Hepatocyte (in vitro differentiated cells): ENCODE results near the gene LCN9. TPM values are rescaled to one million over a fixed set of nuclear protein-coding genes. Genes with fewer than 3 reads are reported as not detected.
A peak's percentile ranks its signal among the peaks of the same experiment; 100 is the strongest.

Experiments used
- DNase-seq: peaks from one replicate; pipeline ENCODE4 v3.0.0-alpha.2; 2016; ENCODE audit warnings: low spot score
- H2AFZ ChIP-seq: fragments of 200-600 bp; sonication (generic); 2 replicates; pipeline ENCODE4 v1.6.0; 2016; ENCODE audit warnings: antibody characterized with exemption, mild to moderate bottlenecking
- H3K27ac ChIP-seq: fragments of 200-600 bp; sonication (generic); 2 replicates; pipeline ENCODE4 v1.5.1; 2016; ENCODE audit warnings: mild to moderate bottlenecking
- H3K27me3 ChIP-seq: fragments of 200-600 bp; sonication (generic); 2 replicates; pipeline ENCODE4 v1.6.1; 2016
- H3K36me3 ChIP-seq: fragments of 200-600 bp; sonication (generic); replicated peaks from 2 replicates; pipeline ENCODE4 v1.5.1; 2016; ENCODE audit warnings: low read depth; ENCODE audit not compliant: insufficient read depth
- H3K4me1 ChIP-seq: fragments of 200-600 bp; sonication (generic); 2 replicates; pipeline ENCODE4 v1.5.1; 2016; ENCODE audit warnings: mild to moderate bottlenecking, moderate library complexity; ENCODE audit not compliant: insufficient read depth
- H3K4me2 ChIP-seq: fragments of 200-600 bp; sonication (generic); 2 replicates; pipeline ENCODE4 v1.6.0; 2016
- H3K4me3 ChIP-seq: fragments of 200-600 bp; sonication (generic); 2 replicates; pipeline ENCODE4 v1.5.1; 2016; ENCODE audit warnings: mild to moderate bottlenecking
- H3K79me2 ChIP-seq: fragments of 200-600 bp; sonication (generic); 2 replicates; pipeline ENCODE4 v1.6.0; 2017; ENCODE audit warnings: mild to moderate bottlenecking
- H3K9me2 ChIP-seq: fragments of 200-600 bp; sonication (generic); replicated peaks from 2 replicates; pipeline ENCODE4 v1.6.0; 2017; ENCODE audit warnings: mild to moderate bottlenecking; ENCODE audit not compliant: insufficient read depth
- H3K9me3 ChIP-seq: fragments of 200-600 bp; sonication (generic); 2 replicates; pipeline ENCODE4 v1.5.1; 2016; ENCODE audit warnings: low read depth, mild to moderate bottlenecking
- H4K20me1 ChIP-seq: fragments of 200-600 bp; sonication (generic); 2 replicates; pipeline ENCODE4 v1.6.0; 2016; ENCODE audit warnings: mild to moderate bottlenecking; ENCODE audit not compliant: insufficient read depth, poor library complexity, severe bottlenecking
- EZH2 ChIP-seq: fragments of 200-600 bp; sonication (generic); IDR thresholded peaks from 2 replicates; pipeline ENCODE4 v1.6.1; 2016; ENCODE audit warnings: antibody characterized with exemption, mild to moderate bottlenecking, borderline replicate concordance
- EZH2phosphoT487 ChIP-seq: fragments of 200-600 bp; sonication (generic); IDR thresholded peaks from one replicate; pipeline ENCODE4 v1.6.1; 2018; ENCODE audit warnings: antibody characterized with exemption, mild to moderate bottlenecking, low read depth, moderate library complexity; ENCODE audit not compliant: unreplicated experiment, severe bottlenecking
- WGBS: methylation state at CpG from one replicate; pipeline ENCODE4 v1.1.6; 2016; ENCODE audit warnings: low lambda C conversion rate; ENCODE audit errors: missing lambda C conversion rate; 5-methylcytosine and 5-hydroxymethylcytosine counted together
- polyA plus RNA-seq: library from polyadenylated mRNA; unstranded; fragments of >200 nt; fragmentation: Nextera tagmentation; extraction: Ambion mirVana; gene quantifications from 2 replicates; pipeline ENCODE4 v1.2.1, GENCODE V29; 2016
- total RNA-seq: library from RNA; depleted of rRNA; stranded (reverse); fragments of >200 nt; gene quantifications from 2 replicates; pipeline ENCODE4 v1.2.3, GENCODE V29; 2014
- TF ChIP-seq, protein P1 (sequence below): fragments of 200-600 bp; sonication (generic); IDR thresholded peaks from 2 replicates; pipeline ENCODE4 v1.5.1; 2016; ENCODE audit warnings: antibody characterized with exemption, mild to moderate bottlenecking; ENCODE audit not compliant: poor library complexity

LCN9 gene
- total and polyA plus RNA-seq, 2 experiments from 2014 or later: 2.6 to 13.4 TPM

DNA sequence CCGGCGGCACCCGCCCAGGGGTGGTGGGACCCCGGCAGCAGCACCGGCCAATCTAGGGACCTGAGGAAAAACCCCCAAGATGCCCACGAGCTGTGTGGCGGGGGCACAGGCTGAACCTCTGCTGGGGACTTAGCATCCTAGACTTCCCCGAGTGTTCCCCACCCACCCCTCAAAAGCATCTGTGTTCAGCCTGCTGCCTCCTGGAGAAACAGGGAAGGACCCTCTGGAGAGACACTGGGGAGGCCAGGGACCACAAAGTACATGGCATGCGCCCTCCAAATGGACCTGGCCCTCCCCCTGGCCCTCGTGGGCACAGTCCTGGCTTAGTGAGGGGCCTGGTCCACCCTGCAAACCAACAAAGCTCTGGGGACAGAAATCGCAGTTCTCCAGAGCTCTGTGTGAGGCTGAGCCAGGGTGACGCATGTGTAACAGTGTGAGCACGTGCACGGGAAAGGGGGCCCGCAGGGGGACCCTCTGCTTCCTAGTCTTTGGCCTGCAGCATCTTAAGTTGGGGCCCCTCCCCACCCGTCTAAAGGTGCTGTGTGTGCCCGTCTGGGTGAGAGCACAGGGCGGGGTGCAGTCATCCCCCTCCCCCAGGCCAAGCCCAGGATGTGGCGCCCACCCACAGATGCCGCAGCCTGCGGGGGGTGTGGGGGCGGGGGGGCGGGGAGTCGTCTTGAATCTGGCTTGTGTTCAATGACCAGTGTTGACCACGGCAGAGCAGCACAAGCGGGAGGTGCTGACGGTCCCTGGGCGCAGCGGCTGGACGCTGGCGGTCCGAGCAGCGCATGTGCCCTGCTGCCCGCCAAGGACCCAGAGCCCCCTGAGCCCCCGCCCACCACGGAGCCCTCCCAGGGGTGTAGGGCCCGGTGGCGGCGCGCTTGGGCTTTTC lies 38.2 kb downstream of the LCN9 start:
- no peak for TF ChIP-seq EZH2
- TF ChIP-seq, protein P1, sequence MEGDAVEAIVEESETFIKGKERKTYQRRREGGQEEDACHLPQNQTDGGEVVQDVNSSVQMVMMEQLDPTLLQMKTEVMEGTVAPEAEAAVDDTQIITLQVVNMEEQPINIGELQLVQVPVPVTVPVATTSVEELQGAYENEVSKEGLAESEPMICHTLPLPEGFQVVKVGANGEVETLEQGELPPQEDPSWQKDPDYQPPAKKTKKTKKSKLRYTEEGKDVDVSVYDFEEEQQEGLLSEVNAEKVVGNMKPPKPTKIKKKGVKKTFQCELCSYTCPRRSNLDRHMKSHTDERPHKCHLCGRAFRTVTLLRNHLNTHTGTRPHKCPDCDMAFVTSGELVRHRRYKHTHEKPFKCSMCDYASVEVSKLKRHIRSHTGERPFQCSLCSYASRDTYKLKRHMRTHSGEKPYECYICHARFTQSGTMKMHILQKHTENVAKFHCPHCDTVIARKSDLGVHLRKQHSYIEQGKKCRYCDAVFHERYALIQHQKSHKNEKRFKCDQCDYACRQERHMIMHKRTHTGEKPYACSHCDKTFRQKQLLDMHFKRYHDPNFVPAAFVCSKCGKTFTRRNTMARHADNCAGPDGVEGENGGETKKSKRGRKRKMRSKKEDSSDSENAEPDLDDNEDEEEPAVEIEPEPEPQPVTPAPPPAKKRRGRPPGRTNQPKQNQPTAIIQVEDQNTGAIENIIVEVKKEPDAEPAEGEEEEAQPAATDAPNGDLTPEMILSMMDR: no peak
- no peak for TF ChIP-seq EZH2phosphoT487
- no peaks in the 10 kb centered on the region for H3K9me3 ChIP-seq
- no peaks in the 10 kb centered on the region for H4K20me1 ChIP-seq
- H3K27ac ChIP-seq: no peak overlapping the region
- peak; percentile 28 for DNase-seq
- H3K36me3 ChIP-seq: no peaks in the 10 kb centered on the region
- H2AFZ ChIP-seq: peak overlapping the region; percentile 15
- H3K4me2 ChIP-seq: peak overlapping the region; percentile 94
- H3K27me3 ChIP-seq: peaks cover 7% of the 10 kb centered on the region
- H3K9me2 ChIP-seq: no peaks in the 10 kb centered on the region
- WGBS: 49% methylated on average over 22 of the region's 40 CpGs
- no peak overlapping the region for H3K4me3 ChIP-seq
- H3K79me2 ChIP-seq: no peaks in the 10 kb centered on the region
- H3K4me1 ChIP-seq: peaks cover 7% of the 10 kb centered on the region

DNA sequence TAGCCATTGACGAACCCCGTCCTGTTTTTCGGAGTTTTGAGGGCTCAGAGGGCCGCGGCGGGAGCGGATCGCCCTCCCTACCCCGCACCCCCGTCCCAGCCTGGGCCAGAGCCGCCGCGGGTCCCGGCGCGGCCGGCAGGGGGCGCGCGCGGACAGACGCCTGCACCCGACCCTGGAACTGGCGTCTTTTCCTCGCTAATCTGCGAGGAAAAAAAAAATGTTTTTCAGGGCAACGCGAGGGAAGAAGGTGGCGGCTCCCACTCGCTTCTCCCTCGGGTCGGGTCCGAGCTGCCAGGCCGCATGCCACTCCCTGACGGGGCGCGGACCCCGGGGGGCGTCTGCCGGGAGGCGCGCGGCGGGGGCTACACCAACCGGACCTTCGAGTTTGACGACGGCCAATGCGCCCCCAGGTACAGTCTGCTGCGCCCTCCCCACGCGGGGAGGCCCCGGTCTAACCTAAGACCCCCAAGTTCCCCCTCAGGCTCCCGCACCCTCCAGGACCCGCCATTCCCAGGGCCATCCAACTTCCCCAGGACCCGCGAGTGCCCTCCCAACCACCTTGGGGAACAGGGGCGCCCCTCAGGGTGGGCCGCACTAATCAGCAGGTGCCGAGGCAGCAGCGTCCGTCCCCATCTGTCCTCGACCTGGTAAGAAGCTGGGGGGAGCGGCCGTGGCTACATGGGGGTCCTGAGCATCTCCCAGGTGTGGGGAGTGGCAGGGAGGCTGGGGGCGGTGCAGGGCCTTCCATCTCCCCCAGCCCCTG lies 39.0 kb downstream of the LCN9 start, which contains the start of gene KCNT1:
TSS of gene KCNT1 (plus strand) at position 227 of the 763 bp plus-strand sequence. CDS start at position 301, 74 bp downstream.
- Histone ChIP-seq H3K4me3 (no peak within 1 kb of the TSS), H3K27me3 (peaks cover 7% of the 10 kb centered on the region)

DNA sequence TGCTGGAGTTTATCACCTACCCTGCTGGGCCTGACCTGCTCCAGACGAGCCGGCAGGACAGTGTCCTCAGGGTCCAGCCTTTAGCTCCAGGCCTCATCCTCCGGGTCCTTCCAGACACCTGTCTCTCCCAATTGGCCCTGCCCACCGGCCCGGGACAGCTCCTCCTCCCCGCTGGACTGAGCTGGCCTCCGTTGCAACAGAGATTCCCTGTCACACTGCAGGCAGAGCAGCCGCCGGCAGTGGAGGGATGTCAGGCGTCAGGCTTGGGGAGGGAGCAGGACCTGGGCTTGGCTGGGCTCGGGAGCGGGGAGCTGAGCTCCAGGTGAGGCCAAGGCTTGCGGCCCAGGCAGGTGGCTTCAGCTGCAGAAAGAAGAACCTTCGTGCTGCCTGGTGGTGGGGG lies 40.6 kb downstream of the LCN9 start:
- no peak overlapping the region for H2AFZ ChIP-seq
- peaks cover 7% of the 10 kb centered on the region for H3K27me3 ChIP-seq
- no peaks in the 10 kb centered on the region for H3K79me2 ChIP-seq
- 30% methylated on average over 14 of the region's 14 CpGs for WGBS
- H3K4me3 ChIP-seq: no peak overlapping the region
- H3K9me2 ChIP-seq: no peaks in the 10 kb centered on the region
- no peaks in the 10 kb centered on the region for H3K36me3 ChIP-seq
- H3K4me2 ChIP-seq: no peak overlapping the region
- TF ChIP-seq, protein P1: no peak
- TF ChIP-seq EZH2phosphoT487: no peak
- no peak for TF ChIP-seq EZH2
- no peaks in the 10 kb centered on the region for H4K20me1 ChIP-seq
- peak; percentile 27 for DNase-seq
- peaks cover 7% of the 10 kb centered on the region for H3K4me1 ChIP-seq
- H3K9me3 ChIP-seq: no peaks in the 10 kb centered on the region
- H3K27ac ChIP-seq: no peak overlapping the region

More for the DNA sequence above, 39.0 kb downstream of the LCN9 start, which contains the start of gene KCNT1:
- Histone ChIP-seq H3K4me1 (peaks cover 7% of the 10 kb centered on the region), H2AFZ (peak within 1 kb of the TSS; percentile 15), H3K9me2 (no peaks in the 10 kb centered on the region), H3K36me3 (no peaks in the 10 kb centered on the region), H3K27ac (no peak within 1 kb of the TSS), H3K4me2 (peak within 1 kb of the TSS; percentile 94), H3K9me3 (no peaks in the 10 kb centered on the region), H3K79me2 (no peaks in the 10 kb centered on the region), H4K20me1 (no peaks in the 10 kb centered on the region)
- 14% methylated on average over 23 of the region's 66 CpGs for WGBS
- peak; percentile 77 for DNase-seq
- no peak for TF ChIP-seq EZH2
- TF ChIP-seq, protein P1: peak; percentile 95
- no peak for TF ChIP-seq EZH2phosphoT487
